SK-N-MC (cell line): ENCODE data around the gene ADGRA1.

Experiments used
- DNase-seq: peaks from one replicate; pipeline ENCODE4 v3.0.0-alpha.2; 2011; ENCODE audit warnings: low read depth, low spot score
- H3K27ac ChIP-seq: fragments of 200-600 bp; sonication (generic); 2 replicates; pipeline ENCODE4 v1.5.1; 2016; ENCODE audit warnings: mixed run types
- H3K36me3 ChIP-seq: fragments of 200-600 bp; sonication (generic); 2 replicates; pipeline ENCODE4 v1.6.1; 2017; ENCODE audit warnings: antibody characterized with exemption, low read length, mixed read lengths; ENCODE audit not compliant: insufficient read depth
- H3K4me3 ChIP-seq: fragments of 200-600 bp; sonication (generic); 2 replicates; pipeline ENCODE4 v1.5.1; 2016
- H3K9ac ChIP-seq: fragments of 200-600 bp; sonication (generic); 2 replicates; pipeline ENCODE4 v1.8.0; 2017; ENCODE audit warnings: mixed run types, mixed read lengths; ENCODE audit not compliant: insufficient read length
- H3K9me3 ChIP-seq: fragments of 200-600 bp; sonication (generic); 2 replicates; pipeline ENCODE4 v1.6.1; 2017; ENCODE audit warnings: low read depth, mild to moderate bottlenecking, antibody characterized with exemption, low read length, moderate library complexity, mixed read lengths
- EZH2 ChIP-seq: fragments of 200-600 bp; sonication (generic); IDR thresholded peaks from one replicate; pipeline ENCODE4 v1.6.1; 2017; ENCODE audit warnings: antibody characterized with exemption
- FOXP2 ChIP-seq: optimal IDR thresholded peaks from 2 replicates; pipeline ENCODE3; 2011; ENCODE audit warnings: mild to moderate bottlenecking, moderate library complexity; ENCODE audit not compliant: insufficient read depth; ENCODE audit errors: extremely low read length, control extremely low read depth
- POLR2AphosphoS5 ChIP-seq: IDR thresholded peaks from 2 replicates; pipeline ENCODE4 v1.6.1; 2012; ENCODE audit warnings: mild to moderate bottlenecking, low read depth, low read length, borderline replicate concordance

The ADGRA1 gene

DNA sequence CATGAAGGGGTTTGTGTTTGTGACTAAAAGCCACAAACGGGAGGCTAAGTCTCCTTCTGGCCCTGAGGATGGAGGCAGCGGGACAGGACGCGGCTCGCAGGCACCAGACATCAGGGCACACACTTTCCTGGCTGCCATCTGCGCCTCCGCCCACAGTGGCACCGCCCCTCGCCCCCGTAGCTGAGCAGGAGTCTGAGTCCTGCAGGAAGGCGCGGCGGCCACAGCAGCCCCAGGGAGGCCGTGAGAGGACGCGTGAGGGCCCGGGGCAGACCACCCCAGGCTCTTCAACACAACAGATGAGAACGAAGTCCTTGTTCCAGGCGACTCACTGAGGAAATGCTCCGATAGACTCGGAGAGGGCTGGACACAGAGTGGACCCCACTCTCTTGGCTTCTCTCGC lies 6.6 kb downstream of the ADGRA1 start:
- DNase-seq, result no peak
- no peak overlapping the region for H3K9ac ChIP-seq
- H3K36me3 ChIP-seq, result no peaks in the 10 kb centered on the region
- no peak overlapping the region for H3K4me3 ChIP-seq
- no peaks in the 10 kb centered on the region for H3K9me3 ChIP-seq
- no peak overlapping the region for H3K27ac ChIP-seq
- TF ChIP-seq POLR2AphosphoS5, result no peak
- TF ChIP-seq EZH2, result no peak
- TF ChIP-seq FOXP2, result no peak

DNA sequence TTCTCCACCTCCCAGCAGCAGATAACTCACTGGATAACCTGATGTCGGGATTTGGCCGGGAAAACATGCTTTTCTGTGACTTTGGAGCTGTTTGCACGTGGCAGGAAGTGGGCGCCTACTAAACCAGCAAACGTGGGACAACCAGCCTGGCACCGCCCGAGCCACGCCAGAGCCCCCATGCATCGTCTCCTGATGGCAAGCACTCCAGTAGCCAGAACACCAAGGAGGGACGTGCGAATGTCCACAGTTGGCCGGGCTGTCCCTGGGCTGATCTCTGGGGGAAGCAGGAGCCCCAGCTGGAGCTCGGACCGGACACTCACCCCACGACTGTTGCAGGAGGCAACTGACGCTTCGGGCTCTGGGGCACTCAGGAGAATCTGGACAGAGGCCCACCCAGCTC lies 7.1 kb downstream of the ADGRA1 start:
- Histone ChIP-seq H3K36me3 (no peaks in the 10 kb centered on the region), H3K9me3 (no peaks in the 10 kb centered on the region), H3K4me3 (no peak overlapping the region), H3K27ac (no peak overlapping the region), H3K9ac (no peak overlapping the region)
- TF ChIP-seq POLR2AphosphoS5 (no peak), FOXP2 (no peak), EZH2 (no peak)
- DNase-seq, result no peak

DNA sequence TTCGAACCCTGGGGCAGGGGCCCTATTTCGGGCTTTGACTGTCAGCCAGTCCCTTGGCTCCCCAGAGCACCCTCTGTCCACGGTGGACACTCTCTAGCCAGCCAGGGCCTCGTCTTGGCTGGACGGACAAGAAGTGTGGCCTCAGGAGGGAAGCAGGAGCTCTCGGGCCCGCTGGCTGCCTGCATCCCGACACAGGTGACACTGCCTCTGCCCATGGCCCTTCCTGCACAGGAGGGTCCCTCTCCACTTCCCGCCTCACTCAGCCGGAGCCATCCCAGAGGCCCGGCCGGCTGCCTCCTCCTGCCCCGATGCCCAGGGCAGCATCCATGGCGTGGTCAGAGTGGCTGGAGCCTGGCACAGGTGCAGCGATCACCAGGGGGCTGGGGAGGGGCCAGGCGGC lies 7.9 kb downstream of the ADGRA1 start:
- Histone ChIP-seq H3K9ac (no peak overlapping the region), H3K4me3 (no peak overlapping the region), H3K36me3 (no peaks in the 10 kb centered on the region), H3K9me3 (no peaks in the 10 kb centered on the region), H3K27ac (no peak overlapping the region)
- DNase-seq, result no peak
- no peak for TF ChIP-seq EZH2
- TF ChIP-seq FOXP2, result no peak
- TF ChIP-seq POLR2AphosphoS5, result no peak

DNA sequence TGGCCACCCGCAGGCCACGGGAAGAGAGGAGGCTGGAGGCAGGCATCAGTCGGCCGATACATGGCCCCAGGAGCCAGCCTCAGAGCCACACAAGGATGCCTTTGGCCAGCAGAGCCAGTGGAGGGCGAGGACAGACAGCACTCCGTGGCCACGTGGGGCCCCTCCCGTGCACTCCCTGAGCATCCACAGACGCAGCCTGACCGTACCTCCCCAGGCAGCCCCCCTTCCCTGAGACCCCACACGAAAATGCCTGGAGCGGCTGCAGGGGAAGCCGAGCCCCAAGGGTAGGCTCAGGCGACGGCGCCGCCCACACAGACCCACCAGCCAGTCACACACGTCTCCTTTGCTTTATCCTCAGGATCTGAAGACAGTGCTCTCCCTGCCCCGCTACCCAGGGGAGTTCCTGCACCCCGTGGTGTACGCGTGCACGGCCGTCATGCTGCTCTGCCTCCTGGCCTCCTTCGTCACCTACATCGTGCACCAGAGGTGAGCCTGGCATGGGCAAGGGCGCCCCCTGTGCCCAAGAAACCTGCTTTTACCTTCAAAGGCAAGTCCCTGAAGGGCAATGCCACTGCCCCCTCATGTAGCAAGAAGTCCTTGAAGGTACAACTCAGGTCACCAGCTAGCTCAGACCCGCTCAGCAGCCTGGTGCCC lies 9.0 kb downstream of the ADGRA1 start:
- TF ChIP-seq FOXP2 (no peak), POLR2AphosphoS5 (no peak), EZH2 (no peak)
- no peak overlapping the region for H3K9ac ChIP-seq
- no peaks in the 10 kb centered on the region for H3K36me3 ChIP-seq
- no peak for DNase-seq
- no peak overlapping the region for H3K4me3 ChIP-seq
- H3K27ac ChIP-seq, result no peak overlapping the region
- H3K9me3 ChIP-seq, result no peaks in the 10 kb centered on the region

DNA sequence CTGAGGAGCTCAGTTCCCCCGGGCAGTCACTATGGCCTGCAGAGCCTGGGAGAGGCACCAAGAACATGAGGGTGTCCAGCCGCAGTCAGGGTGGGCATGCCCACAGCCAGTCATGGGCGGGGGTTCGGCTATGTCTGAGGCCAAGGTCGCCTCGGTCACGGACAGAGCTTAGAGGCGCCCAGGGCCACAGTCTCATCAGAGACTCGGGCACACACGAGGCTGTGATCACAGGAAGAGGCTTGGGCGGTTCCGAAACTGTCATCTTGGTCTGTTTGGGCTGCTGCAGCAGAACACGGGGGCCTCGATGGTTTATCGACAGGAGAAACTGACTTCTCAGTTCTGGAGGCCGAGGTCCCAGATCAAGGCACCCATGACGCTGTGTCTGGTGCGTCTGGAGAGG lies 9.7 kb downstream of the ADGRA1 start:
- H3K4me3 ChIP-seq, result no peak overlapping the region
- no peaks in the 10 kb centered on the region for H3K36me3 ChIP-seq
- no peaks in the 10 kb centered on the region for H3K9me3 ChIP-seq
- TF ChIP-seq EZH2 (no peak), FOXP2 (no peak), POLR2AphosphoS5 (no peak)
- no peak overlapping the region for H3K9ac ChIP-seq
- no peak for DNase-seq
- H3K27ac ChIP-seq, result no peak overlapping the region

DNA sequence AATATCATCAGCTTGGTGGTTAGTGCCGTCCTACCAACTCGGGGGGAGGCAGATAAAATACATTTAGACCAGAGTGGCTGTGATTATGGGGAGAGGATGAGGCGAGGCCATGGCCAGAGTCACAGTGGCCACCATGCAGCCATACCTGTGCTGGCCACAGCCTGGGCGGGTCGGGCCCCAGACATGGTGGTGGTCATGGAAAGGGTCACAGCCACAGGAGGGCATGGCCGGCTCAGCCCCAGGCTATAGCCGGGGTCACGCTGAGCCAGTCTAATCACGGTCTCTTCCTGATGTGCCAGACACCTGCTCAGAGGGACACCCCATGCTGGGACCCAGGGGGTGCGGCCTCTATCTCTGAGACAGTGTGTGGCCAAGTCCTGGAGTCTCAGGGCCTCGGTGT lies 10.2 kb downstream of the ADGRA1 start:
- no peak for TF ChIP-seq FOXP2
- TF ChIP-seq POLR2AphosphoS5, result no peak
- TF ChIP-seq EZH2, result no peak
- DNase-seq, result no peak
- H3K9me3 ChIP-seq, result no peaks in the 10 kb centered on the region
- H3K27ac ChIP-seq, result no peak overlapping the region
- no peak overlapping the region for H3K9ac ChIP-seq
- H3K36me3 ChIP-seq, result no peaks in the 10 kb centered on the region
- no peak overlapping the region for H3K4me3 ChIP-seq

DNA sequence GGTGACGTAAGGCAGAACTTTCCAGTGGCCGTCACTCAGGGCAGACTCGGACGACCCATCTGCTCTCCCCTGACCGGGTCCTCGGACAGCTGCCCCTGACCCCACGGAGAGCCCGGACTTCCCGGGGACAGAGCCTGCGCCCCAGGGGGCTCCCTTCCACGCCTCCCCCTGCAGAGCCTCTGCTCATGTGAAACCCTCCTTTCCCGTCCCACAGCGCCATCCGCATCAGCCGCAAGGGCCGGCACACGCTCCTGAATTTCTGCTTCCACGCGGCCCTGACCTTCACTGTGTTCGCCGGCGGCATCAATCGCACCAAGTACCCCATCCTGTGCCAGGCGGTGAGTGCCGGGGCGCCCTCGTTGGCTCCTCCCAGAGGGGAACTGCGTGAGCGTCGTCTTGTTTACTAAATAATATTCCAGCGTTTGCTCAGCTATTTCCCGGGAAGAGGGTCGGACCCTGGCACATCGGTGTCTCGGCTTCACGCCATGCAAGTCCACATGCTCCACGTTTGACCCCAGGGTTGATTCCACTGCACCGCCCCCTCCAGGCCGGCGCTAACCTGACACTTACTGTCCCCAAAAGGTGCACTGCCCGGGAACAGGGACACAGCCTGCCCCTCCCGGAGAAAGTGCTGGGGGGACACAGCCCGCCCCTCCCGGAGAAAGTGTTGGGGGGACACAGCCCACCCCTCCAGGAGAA lies 10.9 kb downstream of the ADGRA1 start:
- TF ChIP-seq FOXP2 (no peak), EZH2 (no peak), POLR2AphosphoS5 (no peak)
- no peak for DNase-seq
- H3K9ac ChIP-seq, result no peak overlapping the region
- no peaks in the 10 kb centered on the region for H3K36me3 ChIP-seq
- H3K27ac ChIP-seq, result no peak overlapping the region
- no peaks in the 10 kb centered on the region for H3K9me3 ChIP-seq
- H3K4me3 ChIP-seq, result no peak overlapping the region

DNA sequence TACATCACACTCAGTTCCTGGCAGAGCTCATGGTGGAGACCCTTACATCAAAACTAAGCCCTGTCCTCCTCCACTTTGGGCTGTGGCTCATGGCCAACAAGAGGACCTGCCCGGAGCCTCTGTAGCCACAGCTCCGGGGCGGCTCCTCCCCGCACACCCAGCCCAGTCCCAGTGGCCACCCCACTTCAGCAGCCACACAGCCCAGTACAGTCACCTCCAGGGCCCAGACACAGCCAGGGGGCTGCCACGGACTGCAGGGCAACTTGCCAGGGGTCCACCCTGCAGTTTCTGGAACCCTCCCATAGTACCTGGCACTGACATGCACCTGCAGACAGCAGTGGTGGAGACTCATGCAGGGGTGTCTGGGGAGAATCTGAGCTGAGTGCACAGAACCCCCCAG lies 11.8 kb downstream of the ADGRA1 start:
- no peak overlapping the region for H3K27ac ChIP-seq
- TF ChIP-seq POLR2AphosphoS5 (no peak), EZH2 (no peak), FOXP2 (no peak)
- no peak overlapping the region for H3K9ac ChIP-seq
- no peaks in the 10 kb centered on the region for H3K9me3 ChIP-seq
- H3K4me3 ChIP-seq, result no peak overlapping the region
- DNase-seq, result no peak
- H3K36me3 ChIP-seq, result no peaks in the 10 kb centered on the region
